ENCODE data around the gene SPSB4.

GRCh38 chr3:141071681-141072260, 20.6 kb downstream of the SPSB4 start:
- TF ChIP-seq CTCF (IDR thresholded peaks at IDR 0.05) = no peak
- TF ChIP-seq EZH2 (IDR thresholded peaks at IDR 0.05; ENCODE audit: borderline replicate concordance, insufficient read depth, low read depth, low read length, poor library complexity, severe bottlenecking) = no peak
